Esophagus squamous epithelium (tissue), 4 donors: ENCODE measurements around the gene PILRB.
"Not testable (repeated sequence)": the region's sequence is repeated elsewhere in the genome, so short reads cannot be mapped to it uniquely, and the experiment has no call there.

Source experiments
- POLR2A ChIP-seq, 4 donors: fragments of 450-650 bp; IDR thresholded peaks; one replicate each; pipeline ENCODE4 v1.6.1; 2017; ENCODE audit warnings: antibody characterized with exemption in 4 of 4, mild to moderate bottlenecking in 4 of 4, moderate library complexity in 3 of 4
- TF ChIP-seq, protein P1 (sequence below), 6 experiments: fragments of 450-650 bp in 4 of 6; fragments of 200-600 bp in 2 of 6; sonication (generic) in 2 of 6; IDR thresholded peaks; one replicate each; pipeline ENCODE4 v1.5.1; 2016 to 2019; ENCODE audit warnings: antibody characterized with exemption in 6 of 6, mild to moderate bottlenecking in 4 of 6, moderate library complexity in 4 of 6

- TF ChIP-seq, protein P1, sequence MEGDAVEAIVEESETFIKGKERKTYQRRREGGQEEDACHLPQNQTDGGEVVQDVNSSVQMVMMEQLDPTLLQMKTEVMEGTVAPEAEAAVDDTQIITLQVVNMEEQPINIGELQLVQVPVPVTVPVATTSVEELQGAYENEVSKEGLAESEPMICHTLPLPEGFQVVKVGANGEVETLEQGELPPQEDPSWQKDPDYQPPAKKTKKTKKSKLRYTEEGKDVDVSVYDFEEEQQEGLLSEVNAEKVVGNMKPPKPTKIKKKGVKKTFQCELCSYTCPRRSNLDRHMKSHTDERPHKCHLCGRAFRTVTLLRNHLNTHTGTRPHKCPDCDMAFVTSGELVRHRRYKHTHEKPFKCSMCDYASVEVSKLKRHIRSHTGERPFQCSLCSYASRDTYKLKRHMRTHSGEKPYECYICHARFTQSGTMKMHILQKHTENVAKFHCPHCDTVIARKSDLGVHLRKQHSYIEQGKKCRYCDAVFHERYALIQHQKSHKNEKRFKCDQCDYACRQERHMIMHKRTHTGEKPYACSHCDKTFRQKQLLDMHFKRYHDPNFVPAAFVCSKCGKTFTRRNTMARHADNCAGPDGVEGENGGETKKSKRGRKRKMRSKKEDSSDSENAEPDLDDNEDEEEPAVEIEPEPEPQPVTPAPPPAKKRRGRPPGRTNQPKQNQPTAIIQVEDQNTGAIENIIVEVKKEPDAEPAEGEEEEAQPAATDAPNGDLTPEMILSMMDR (IDR thresholded peaks at IDR 0.05) = not testable (repeated sequence)
- not testable (repeated sequence) for TF ChIP-seq POLR2A (IDR thresholded peaks at IDR 0.05)
Observed at GRCh38 chr7:100365998-100366367, 8.1 kb downstream of the PILRB start.
